Measurements from ENCODE around the gene SLIT1. TPM values are rescaled to one million over a fixed set of nuclear protein-coding genes. Genes with fewer than 3 reads are reported as not detected.

SLIT1 gene
- polyA plus RNA-seq, 1 donor (not counting 4 experiments of a cell fraction or from before 2014, with no cell fraction given), result 0.01 TPM

- H2AFZ ChIP-seq (ENCODE audit: control insufficient read depth, low read length), result no peak overlapping the region
- no peak overlapping the region for H3K4me3 ChIP-seq (ENCODE audit: control insufficient read depth in 2 of 3, extremely low read depth in 1 of 3, insufficient read depth in 2 of 3, low read depth in 1 of 3, low read length in 3 of 3)
- no peaks in the 10 kb centered on the region for H3K79me2 ChIP-seq (ENCODE audit: control insufficient read depth, insufficient read depth, low read length)
- FAIRE-seq, result no peak
- H3K9ac ChIP-seq (ENCODE audit: control insufficient read depth, extremely low read depth, insufficient read depth, low read length), result no peak overlapping the region
- H3K27ac ChIP-seq (ENCODE audit: control insufficient read depth, insufficient read depth, low read length), result no peak overlapping the region
- no peaks in the 10 kb centered on the region for H3K9me3 ChIP-seq (ENCODE audit: control insufficient read depth, low read depth, low read length)
- H3K4me1 ChIP-seq (ENCODE audit: control insufficient read depth, extremely low read depth, insufficient read depth, low read length), result no peaks in the 10 kb centered on the region
- dilution Hi-C loops (cut with MboI; ENCODE audit: extremely low pct_ligation_motif_present, low sequenced_read_pairs), result no loop called here
- TF ChIP-seq EZH2 (IDR thresholded peaks at IDR 0.05; ENCODE audit: low read length), result no peak
- no peak for TF ChIP-seq CTCF (optimal IDR thresholded peaks at IDR 0.05 in 1 of 3, IDR thresholded peaks at IDR 0.05 in 1 of 3, conservative IDR thresholded peaks at IDR 0.05 in 1 of 3; ENCODE audit: extremely low read depth in 1 of 3, insufficient read depth in 2 of 3, low read length in 3 of 3)
- peaks cover 60% of the 10 kb centered on the region for H3K27me3 ChIP-seq (ENCODE audit: control insufficient read depth, extremely low read depth, insufficient read depth, low read length)
- no peaks in the 10 kb centered on the region for H4K20me1 ChIP-seq (ENCODE audit: control insufficient read depth, extremely low read depth, insufficient read depth, low read length)
- no peaks in the 10 kb centered on the region for H3K36me3 ChIP-seq (ENCODE audit: control insufficient read depth in 2 of 2, extremely low read depth in 1 of 2, insufficient read depth in 2 of 2, low read length in 2 of 2)
- no peak overlapping the region for H3K4me2 ChIP-seq (ENCODE audit: control insufficient read depth, extremely low read depth, insufficient read depth, low read depth, low read length)
- DNase-seq (ENCODE audit: low read depth, low spot score), result no peak
- H3K9me1 ChIP-seq (ENCODE audit: control insufficient read depth, extremely low read depth, insufficient read depth, low read length), result no peaks in the 10 kb centered on the region
Observed at GRCh38 chr10:97178074-97178473, 7.7 kb downstream of the SLIT1 start.

GRCh38 chr10:97176226-97176625 lies 9.5 kb downstream of the SLIT1 start:
- dilution Hi-C loops (cut with MboI; ENCODE audit: extremely low pct_ligation_motif_present, low sequenced_read_pairs), result no loop called here
- Histone ChIP-seq H4K20me1 (ENCODE audit: control insufficient read depth, extremely low read depth, insufficient read depth, low read length) (peaks cover 2% of the 10 kb centered on the region), H3K27ac (ENCODE audit: control insufficient read depth, insufficient read depth, low read length) (no peak overlapping the region), H3K4me3 (ENCODE audit: control insufficient read depth in 2 of 3, extremely low read depth in 1 of 3, insufficient read depth in 2 of 3, low read depth in 1 of 3, low read length in 3 of 3) (no peak overlapping the region), H3K79me2 (ENCODE audit: control insufficient read depth, insufficient read depth, low read length) (no peaks in the 10 kb centered on the region), H2AFZ (ENCODE audit: control insufficient read depth, low read length) (no peak overlapping the region), H3K4me2 (ENCODE audit: control insufficient read depth, extremely low read depth, insufficient read depth, low read depth, low read length) (no peak overlapping the region), H3K27me3 (ENCODE audit: control insufficient read depth, extremely low read depth, insufficient read depth, low read length) (peaks cover 43% of the 10 kb centered on the region), H3K9me3 (ENCODE audit: control insufficient read depth, low read depth, low read length) (no peaks in the 10 kb centered on the region), H3K9ac (ENCODE audit: control insufficient read depth, extremely low read depth, insufficient read depth, low read length) (no peak overlapping the region), H3K4me1 (ENCODE audit: control insufficient read depth, extremely low read depth, insufficient read depth, low read length) (no peaks in the 10 kb centered on the region), H3K9me1 (ENCODE audit: control insufficient read depth, extremely low read depth, insufficient read depth, low read length) (no peaks in the 10 kb centered on the region), H3K36me3 (ENCODE audit: control insufficient read depth in 2 of 2, extremely low read depth in 1 of 2, insufficient read depth in 2 of 2, low read length in 2 of 2) (no peaks in the 10 kb centered on the region)
- no peak for TF ChIP-seq CTCF (optimal IDR thresholded peaks at IDR 0.05 in 1 of 3, IDR thresholded peaks at IDR 0.05 in 1 of 3, conservative IDR thresholded peaks at IDR 0.05 in 1 of 3; ENCODE audit: extremely low read depth in 1 of 3, insufficient read depth in 2 of 3, low read length in 3 of 3)
- no peak for TF ChIP-seq EZH2 (IDR thresholded peaks at IDR 0.05; ENCODE audit: low read length)
- DNase-seq (ENCODE audit: low read depth, low spot score) (no peak), FAIRE-seq (no peak)

All from keratinocyte (primary cell).